DND-41 (cell line): ENCODE measurements around the gene TRIM54.

ENCODE experiments used
- ATAC-seq: fragments of 200-7000 bp; cut with Tn5 transposase; 3 replicates; pipeline ENCODE4 v1.9.1; 2021; ENCODE audit warnings: low read depth; ENCODE audit not compliant: insufficient read depth
- DNase-seq: peaks from one replicate; pipeline ENCODE4 v3.0.0-alpha.2; 2020
- H2AFZ ChIP-seq: 2 replicates; pipeline ENCODE4 v1.6.0; 2012; ENCODE audit warnings: low read depth, low read length
- H3K27ac ChIP-seq: 2 replicates; pipeline ENCODE4 v1.5.1; 2012; ENCODE audit warnings: low read length, inconsistent platforms
- H3K27me3 ChIP-seq: fragments of 200-600 bp; sonication (generic); 2 replicates; pipeline ENCODE4 v1.6.0; 2012; ENCODE audit warnings: low read length, mild to moderate bottlenecking, inconsistent platforms; ENCODE audit not compliant: insufficient read depth, poor library complexity
- H3K36me3 ChIP-seq: 2 replicates; pipeline ENCODE4 v1.5.1; 2012; ENCODE audit warnings: low read length, inconsistent platforms; ENCODE audit not compliant: insufficient read depth
- H3K4me1 ChIP-seq: 2 replicates; pipeline ENCODE4 v1.5.1; 2012; ENCODE audit warnings: mild to moderate bottlenecking, low read length; ENCODE audit not compliant: insufficient read depth
- H3K4me2 ChIP-seq: 2 replicates; pipeline ENCODE4 v1.6.0; 2012; ENCODE audit warnings: mild to moderate bottlenecking, moderate library complexity, low read length, inconsistent platforms; ENCODE audit not compliant: insufficient read depth
- H3K4me3 ChIP-seq, 2 experiments: fragments of 200-600 bp in 1 of 2; shearing (Covaris generic) in 1 of 2; 2 replicates each; pipeline ENCODE4 v1.5.1; 2012 to 2016; ENCODE audit warnings: inconsistent platforms in 2 of 2, low read length in 2 of 2, mild to moderate bottlenecking in 2 of 2, low read depth in 1 of 2, moderate library complexity in 1 of 2
- H3K79me2 ChIP-seq: 2 replicates; pipeline ENCODE4 v1.6.0; 2012; ENCODE audit warnings: low read length, inconsistent platforms; ENCODE audit not compliant: insufficient read depth
- H3K9ac ChIP-seq: 2 replicates; pipeline ENCODE4 v1.6.0; 2012; ENCODE audit warnings: low read depth, mild to moderate bottlenecking, inconsistent platforms, low read length, moderate library complexity
- H3K9me3 ChIP-seq: 2 replicates; pipeline ENCODE4 v1.5.1; 2012; ENCODE audit warnings: low read length, moderate library complexity, mild to moderate bottlenecking, inconsistent platforms; ENCODE audit not compliant: insufficient read depth, severe bottlenecking
- H4K20me1 ChIP-seq: 2 replicates; pipeline ENCODE4 v1.6.0; 2012; ENCODE audit warnings: low read length; ENCODE audit not compliant: insufficient read depth
- CTCF ChIP-seq: IDR thresholded peaks from 2 replicates; pipeline ENCODE4 v1.5.1; 2012; ENCODE audit warnings: borderline replicate concordance, low read length, moderate library complexity, mild to moderate bottlenecking; ENCODE audit not compliant: poor library complexity, severe bottlenecking; ENCODE audit errors: extremely low read depth
- EZH2 ChIP-seq: IDR thresholded peaks from 3 replicates; pipeline ENCODE4 v1.6.1; 2012; ENCODE audit warnings: borderline replicate concordance, low read depth, mild to moderate bottlenecking, moderate library complexity, low read length, inconsistent platforms; ENCODE audit not compliant: severe bottlenecking

Gene TRIM54

DNA sequence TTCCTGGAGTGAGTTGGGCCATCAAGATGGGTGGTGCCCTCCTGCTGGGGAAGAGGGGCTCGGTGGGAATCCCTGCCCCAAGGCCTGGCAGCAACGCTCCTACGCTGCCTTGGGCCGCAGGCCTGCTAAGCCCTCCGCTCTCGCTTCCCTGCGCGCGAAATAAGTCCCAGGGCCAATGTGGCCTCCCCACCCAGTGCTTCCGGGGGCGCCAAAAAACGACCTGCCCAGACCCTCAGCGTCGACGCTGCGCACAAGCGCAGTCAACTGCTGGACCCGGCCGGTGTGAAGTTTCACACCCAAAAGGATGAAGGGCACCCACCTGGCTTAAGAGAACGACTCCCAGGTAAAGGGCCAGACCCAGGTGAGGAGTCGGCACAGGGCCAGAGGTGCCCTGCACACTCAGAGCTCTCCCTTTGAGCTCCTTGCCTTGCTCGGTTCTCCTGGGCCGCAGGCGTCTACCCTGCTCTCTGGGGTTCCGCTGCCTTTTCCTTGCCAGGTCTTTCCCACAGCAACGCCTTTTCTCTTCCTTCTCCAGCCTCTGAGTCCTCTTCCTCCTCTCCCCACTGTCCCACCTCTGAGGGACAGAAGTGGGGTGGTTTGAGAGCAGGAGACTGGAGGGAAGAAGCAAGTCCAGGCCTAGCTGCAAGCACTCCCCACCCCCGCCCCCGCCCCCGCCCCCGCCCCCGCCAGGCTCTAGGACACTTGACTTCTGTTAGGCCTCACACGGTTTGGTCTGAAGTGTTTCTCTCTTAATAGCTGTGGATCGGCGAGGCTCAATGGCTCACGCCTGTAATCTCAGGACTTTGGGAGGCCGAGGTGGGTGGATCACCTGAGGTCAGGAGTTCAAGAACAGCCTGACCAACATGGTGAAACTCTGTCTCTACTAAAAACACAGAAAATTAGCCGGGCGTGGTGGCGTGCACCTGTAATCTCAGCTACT, 6.7 kb upstream of the TRIM54 start, which contains the start of gene DNAJC5G:
Gene DNAJC5G, plus strand, starts transcription at position 223 of the 940 bp plus-strand sequence. CDS start 1,296 bp downstream, outside the sequence.
- no peaks in the 10 kb centered on the region for H4K20me1 ChIP-seq
- no peak within 1 kb of the TSS for H3K4me2 ChIP-seq
- peaks cover 8% of the 10 kb centered on the region; the same call in 1 of the 2 replicates for H3K4me1 ChIP-seq
- no peaks in the 10 kb centered on the region for H3K79me2 ChIP-seq
- no peak for TF ChIP-seq EZH2
- TF ChIP-seq CTCF: no peak
- no peak within 1 kb of the TSS for H3K4me3 ChIP-seq
- H3K36me3 ChIP-seq: no peaks in the 10 kb centered on the region
- no peaks in the 10 kb centered on the region for H3K27me3 ChIP-seq
- no peaks in the 10 kb centered on the region for H3K9me3 ChIP-seq
- H2AFZ ChIP-seq: no peak within 1 kb of the TSS
- no peak within 1 kb of the TSS for H3K9ac ChIP-seq
- H3K27ac ChIP-seq: no peak within 1 kb of the TSS
- no peak for DNase-seq
- ATAC-seq: no peak

DNA sequence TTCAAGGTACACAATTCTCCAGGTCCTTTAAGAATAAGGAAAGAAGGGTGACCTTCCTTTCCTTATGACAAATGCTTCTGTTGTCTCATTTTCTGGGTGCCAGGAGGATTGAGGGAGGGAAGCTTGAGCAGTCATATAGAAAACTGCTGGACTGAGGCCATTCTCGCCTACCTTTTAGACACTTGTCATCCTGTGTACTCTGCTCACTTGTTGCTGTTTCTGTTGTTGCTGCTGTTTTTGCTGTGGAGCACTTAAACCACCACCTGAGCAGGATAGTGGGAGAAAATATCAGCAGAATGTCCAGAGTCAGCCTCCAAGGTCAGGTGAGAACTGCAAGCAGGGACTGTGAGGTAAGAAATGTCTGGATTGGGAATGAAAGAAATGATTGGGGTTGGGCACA, 4.2 kb upstream of the TRIM54 start:
- Histone ChIP-seq H3K9me3 (no peaks in the 10 kb centered on the region), H3K27me3 (peaks cover 13% of the 10 kb centered on the region), H4K20me1 (no peaks in the 10 kb centered on the region), H3K9ac (no peak overlapping the region), H2AFZ (no peak overlapping the region), H3K4me1 (peaks cover 8% of the 10 kb centered on the region; the same call in 1 of the 2 replicates), H3K27ac (no peak overlapping the region), H3K4me2 (no peak overlapping the region), H3K36me3 (no peaks in the 10 kb centered on the region), H3K79me2 (no peaks in the 10 kb centered on the region), H3K4me3 (no peak overlapping the region)
- ATAC-seq (no peak), DNase-seq (no peak)
- TF ChIP-seq CTCF (no peak), EZH2 (no peak)

DNA sequence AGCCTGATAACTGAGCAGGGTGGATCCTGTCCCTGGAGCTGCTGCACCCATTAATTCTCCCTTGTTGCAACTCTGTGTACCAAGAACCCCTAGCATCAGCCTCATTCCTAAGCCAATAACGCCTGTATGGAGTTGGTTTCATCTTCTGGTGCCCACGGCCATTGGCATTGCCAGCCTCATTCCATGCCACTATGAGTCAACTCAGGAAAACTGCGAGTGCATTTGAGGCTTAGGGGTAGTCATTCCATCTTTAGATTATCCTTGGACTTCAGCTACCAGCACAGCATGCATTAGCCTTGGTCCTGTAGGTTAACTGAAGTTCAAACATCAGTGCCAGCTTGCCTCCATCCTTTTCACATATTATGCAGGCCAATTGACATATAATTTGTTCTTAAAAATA, 1.4 kb upstream of the TRIM54 start:
- Histone ChIP-seq H3K36me3 (no peaks in the 10 kb centered on the region), H3K27ac (no peak overlapping the region)

More for the DNA sequence above, 1.4 kb upstream of the TRIM54 start:
- Histone ChIP-seq H3K79me2 (no peaks in the 10 kb centered on the region), H2AFZ (no peak overlapping the region), H4K20me1 (no peaks in the 10 kb centered on the region), H3K4me2 (no peak overlapping the region), H3K4me1 (peaks cover 8% of the 10 kb centered on the region; the same call in 1 of the 2 replicates), H3K9ac (no peak overlapping the region), H3K27me3 (peaks cover 28% of the 10 kb centered on the region), H3K9me3 (no peaks in the 10 kb centered on the region), H3K4me3 (no peak overlapping the region)
- DNase-seq: no peak
- no peak for ATAC-seq
- no peak for TF ChIP-seq CTCF
- TF ChIP-seq EZH2: no peak
